C4-2B (cell line): ENCODE results near the gene RPL36.

ENCODE experiments used
- ZFX ChIP-seq: fragments of 450-650 bp; IDR thresholded peaks from 2 replicates; pipeline ENCODE4 v1.6.1; 2017
- TF ChIP-seq, protein P1 (sequence below): fragments of 450-650 bp; conservative IDR thresholded peaks from 2 replicates; pipeline ENCODE4 v1.5.1; 2017; ENCODE audit warnings: mild to moderate bottlenecking

DNA sequence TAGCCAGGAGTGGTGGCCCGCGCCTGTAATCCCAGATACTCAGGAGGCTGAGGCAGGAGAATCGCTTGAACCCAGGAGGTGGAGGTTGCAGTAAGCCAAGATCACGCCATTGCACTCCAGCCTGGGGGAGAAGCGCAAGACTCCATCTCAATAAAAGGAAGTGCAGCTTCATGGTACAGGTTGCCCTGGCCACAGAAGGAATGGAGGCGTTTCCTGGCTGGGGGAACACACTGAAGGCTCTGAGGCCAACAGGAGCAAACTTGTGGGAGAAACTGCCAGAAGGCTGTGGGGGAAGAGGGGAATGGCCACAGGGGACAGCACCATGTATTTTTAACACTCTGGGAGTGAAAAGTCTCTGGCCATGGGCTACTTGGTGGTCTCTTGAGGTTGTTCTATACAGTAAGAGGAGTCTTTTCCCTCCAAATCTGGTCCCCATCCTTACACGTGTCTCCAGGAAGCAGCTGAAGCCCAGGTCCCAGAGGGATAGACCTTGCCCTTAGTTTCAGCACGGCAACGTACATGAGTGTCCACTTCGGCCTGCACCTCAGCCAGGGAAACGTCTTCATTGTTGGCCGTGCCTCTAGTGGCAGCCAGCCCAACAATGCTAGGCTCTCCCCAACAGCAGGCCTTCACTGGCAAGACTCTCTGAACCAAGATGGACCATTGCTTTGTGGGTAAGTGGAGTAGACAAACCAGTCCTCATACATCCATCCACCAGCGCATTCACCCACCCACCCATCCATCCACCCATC is 17.2 kb upstream of the RPL36 start:
- no peak for TF ChIP-seq ZFX
- TF ChIP-seq, protein P1, sequence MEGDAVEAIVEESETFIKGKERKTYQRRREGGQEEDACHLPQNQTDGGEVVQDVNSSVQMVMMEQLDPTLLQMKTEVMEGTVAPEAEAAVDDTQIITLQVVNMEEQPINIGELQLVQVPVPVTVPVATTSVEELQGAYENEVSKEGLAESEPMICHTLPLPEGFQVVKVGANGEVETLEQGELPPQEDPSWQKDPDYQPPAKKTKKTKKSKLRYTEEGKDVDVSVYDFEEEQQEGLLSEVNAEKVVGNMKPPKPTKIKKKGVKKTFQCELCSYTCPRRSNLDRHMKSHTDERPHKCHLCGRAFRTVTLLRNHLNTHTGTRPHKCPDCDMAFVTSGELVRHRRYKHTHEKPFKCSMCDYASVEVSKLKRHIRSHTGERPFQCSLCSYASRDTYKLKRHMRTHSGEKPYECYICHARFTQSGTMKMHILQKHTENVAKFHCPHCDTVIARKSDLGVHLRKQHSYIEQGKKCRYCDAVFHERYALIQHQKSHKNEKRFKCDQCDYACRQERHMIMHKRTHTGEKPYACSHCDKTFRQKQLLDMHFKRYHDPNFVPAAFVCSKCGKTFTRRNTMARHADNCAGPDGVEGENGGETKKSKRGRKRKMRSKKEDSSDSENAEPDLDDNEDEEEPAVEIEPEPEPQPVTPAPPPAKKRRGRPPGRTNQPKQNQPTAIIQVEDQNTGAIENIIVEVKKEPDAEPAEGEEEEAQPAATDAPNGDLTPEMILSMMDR: no peak
